Measurements from ENCODE around the gene ITPRID1.

DNA sequence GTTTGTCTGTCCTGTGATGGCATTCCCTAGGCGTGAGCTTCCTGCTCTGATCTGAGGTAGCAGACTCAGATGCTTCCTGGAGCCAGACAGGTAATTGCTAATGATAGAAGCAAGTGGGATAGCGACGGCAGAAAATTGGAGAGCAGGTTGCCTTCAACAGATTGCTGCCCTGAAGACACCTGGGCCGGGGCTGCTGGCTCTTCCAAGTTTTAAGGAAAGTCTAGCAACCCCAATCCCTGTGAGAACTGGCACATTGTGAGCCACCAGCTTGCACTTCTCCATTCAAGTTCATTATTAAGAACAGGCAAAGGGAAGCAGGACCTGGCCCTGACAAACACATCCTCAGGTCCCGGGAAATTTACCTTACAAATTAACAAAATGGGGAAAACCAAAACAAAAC lies 50.8 kb downstream of the ITPRID1 start:
- TF ChIP-seq, protein P1, sequence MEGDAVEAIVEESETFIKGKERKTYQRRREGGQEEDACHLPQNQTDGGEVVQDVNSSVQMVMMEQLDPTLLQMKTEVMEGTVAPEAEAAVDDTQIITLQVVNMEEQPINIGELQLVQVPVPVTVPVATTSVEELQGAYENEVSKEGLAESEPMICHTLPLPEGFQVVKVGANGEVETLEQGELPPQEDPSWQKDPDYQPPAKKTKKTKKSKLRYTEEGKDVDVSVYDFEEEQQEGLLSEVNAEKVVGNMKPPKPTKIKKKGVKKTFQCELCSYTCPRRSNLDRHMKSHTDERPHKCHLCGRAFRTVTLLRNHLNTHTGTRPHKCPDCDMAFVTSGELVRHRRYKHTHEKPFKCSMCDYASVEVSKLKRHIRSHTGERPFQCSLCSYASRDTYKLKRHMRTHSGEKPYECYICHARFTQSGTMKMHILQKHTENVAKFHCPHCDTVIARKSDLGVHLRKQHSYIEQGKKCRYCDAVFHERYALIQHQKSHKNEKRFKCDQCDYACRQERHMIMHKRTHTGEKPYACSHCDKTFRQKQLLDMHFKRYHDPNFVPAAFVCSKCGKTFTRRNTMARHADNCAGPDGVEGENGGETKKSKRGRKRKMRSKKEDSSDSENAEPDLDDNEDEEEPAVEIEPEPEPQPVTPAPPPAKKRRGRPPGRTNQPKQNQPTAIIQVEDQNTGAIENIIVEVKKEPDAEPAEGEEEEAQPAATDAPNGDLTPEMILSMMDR (IDR thresholded peaks at IDR 0.05 in 2 of 3, conservative IDR thresholded peaks at IDR 0.05 in 1 of 3; ENCODE audit: borderline replicate concordance in 1 of 3, insufficient read depth in 1 of 3, low read depth in 2 of 3, low read length in 2 of 3), result no peak
- TF ChIP-seq POLR2AphosphoS5 (IDR thresholded peaks at IDR 0.05; ENCODE audit: low read depth, low read length), result no peak
- no peak for TF ChIP-seq ZNF274 (IDR thresholded peaks at IDR 0.05; ENCODE audit: low read depth, low read length)
- TF ChIP-seq ZFX (IDR thresholded peaks at IDR 0.05), result no peak
- TF ChIP-seq YY1 (IDR thresholded peaks at IDR 0.05; ENCODE audit: extremely low read depth, insufficient replicate concordance, low read depth, low read length), result no peak
- TF ChIP-seq POLR2A (IDR thresholded peaks at IDR 0.05; ENCODE audit: borderline replicate concordance, extremely low read depth, insufficient read depth, insufficient read length), result no peak
- no peak for TF ChIP-seq EZH2 (IDR thresholded peaks at IDR 0.05)

All from HCT116 (cell line).